ENCODE results near the gene JAM3. TPM values are rescaled to one million over a fixed set of nuclear protein-coding genes. Genes with fewer than 3 reads are reported as not detected.
"Not testable (repeated sequence)": the region's sequence is repeated elsewhere in the genome, so short reads cannot be mapped to it uniquely, and the experiment has no call there.

JAM3 gene
- polyA plus RNA-seq, 12 donors: 86.8 to 171 (median 126) TPM

- DNase-seq: no peak
These were observed 103.1 kb downstream of the JAM3 start for GRCh38 chr11:134171951-134172350.

- DNase-seq: no peak
These were observed 104.4 kb downstream of the JAM3 start for GRCh38 chr11:134173296-134173695.

- DNase-seq: no peak
These were observed 107.4 kb downstream of the JAM3 start for GRCh38 chr11:134176284-134176683.

GRCh38 chr11:134178032-134178674 is 109.3 kb downstream of the JAM3 start:
- no peak for DNase-seq

- peak; percentile 3 for DNase-seq
These were observed 112.8 kb downstream of the JAM3 start for GRCh38 chr11:134181707-134182106.

GRCh38 chr11:134188092-134188491 is 119.2 kb downstream of the JAM3 start:
- not testable (repeated sequence) for DNase-seq

GRCh38 chr11:134196756-134197155 is 127.9 kb downstream of the JAM3 start:
- DNase-seq: no peak

GRCh38 chr11:134199531-134199930 is 130.7 kb downstream of the JAM3 start:
- no peak for DNase-seq

- DNase-seq: no peak
These were observed 131.8 kb downstream of the JAM3 start for GRCh38 chr11:134200688-134201087.

Other genes with a start within 250 kb of the JAM3 start
- not detected for gene SPATA19, start 223.6 kb upstream of the JAM3 start, polyA plus RNA-seq (ENCODE audit: insufficient read length in 12 of 12)
- 10 to 100 TPM in 11 of 12 donors, not detected in 1; 10.0 to 24.4 (median 13.5) TPM for gene IGSF9B, start 112.1 kb upstream of the JAM3 start, polyA plus RNA-seq (ENCODE audit: insufficient read length in 12 of 12)
- 10 to 100 TPM in 11 of 12 donors, not detected in 1; 10.3 to 25.8 (median 18.5) TPM for gene NCAPD3, start 154.9 kb downstream of the JAM3 start, polyA plus RNA-seq (ENCODE audit: insufficient read length in 12 of 12)
- 10 to 100 TPM in 11 of 12 donors, not detected in 1; 27.2 to 44.1 (median 31.9) TPM for gene VPS26B, start 155.6 kb downstream of the JAM3 start, polyA plus RNA-seq (ENCODE audit: insufficient read length in 12 of 12)
- 10 to 100 TPM in 11 of 12 donors, not detected in 1; 27.9 to 45.0 (median 34.3) TPM for gene THYN1, start 184.3 kb downstream of the JAM3 start, polyA plus RNA-seq (ENCODE audit: insufficient read length in 12 of 12)
- gene ACAD8, start 184.5 kb downstream of the JAM3 start, polyA plus RNA-seq (ENCODE audit: insufficient read length in 12 of 12): 10 to 100 TPM in 11 of 12 donors, not detected in 1; 18.3 to 28.3 (median 20.8) TPM
- gene GLB1L3, start 207.3 kb downstream of the JAM3 start, polyA plus RNA-seq (ENCODE audit: insufficient read length in 12 of 12): under 1 TPM in 5 of 12 donors, not detected in 7; 0.05 to 0.25 (median 0.07) TPM

Measured in muscle of arm (tissue), 12 donors.